KBM-7 (cell line): Measurements from ENCODE around the gene MADCAM1.
"Not testable (repeated sequence)": the region's sequence is repeated elsewhere in the genome, so short reads cannot be mapped to it uniquely, and the experiment has no call there.

ENCODE experiments used
- DNase-seq: peaks from one replicate; pipeline ENCODE4 v3.0.0-alpha.2; 2015
- in situ Hi-C: fragments of 300-500 bp; cut with MboI; formaldehyde crosslinking; loops from 2 replicates; pipeline ENCODE4 v1.14.3; 2020; ENCODE audit warnings: low sequenced_read_pairs, low pct_unique_long_range_greater_than_20kb, mixed read lengths

The MADCAM1 gene

GRCh38 chr19:463483-464207 lies 32.6 kb upstream of the MADCAM1 start:
- in situ Hi-C loops = no loop called here
- DNase-seq = no peak

GRCh38 chr19:464208-464545 lies 32.1 kb upstream of the MADCAM1 start:
- in situ Hi-C loops = no loop called here
- DNase-seq = no peak

GRCh38 chr19:465056-465816 lies 31.1 kb upstream of the MADCAM1 start:
- DNase-seq = no peak
- in situ Hi-C loops = no loop called here

GRCh38 chr19:467554-467953 lies 28.7 kb upstream of the MADCAM1 start:
- DNase-seq = no peak
- in situ Hi-C loops = no loop called here

GRCh38 chr19:468587-469256 lies 27.6 kb upstream of the MADCAM1 start:
- in situ Hi-C loops = no loop called here
- DNase-seq = no peak

- in situ Hi-C loops = no loop called here
- no peak for DNase-seq
Measured at GRCh38 chr19:469833-470232, 26.5 kb upstream of the MADCAM1 start.

- no peak for DNase-seq
- in situ Hi-C loops = no loop called here
Measured at GRCh38 chr19:470701-471100, 25.6 kb upstream of the MADCAM1 start.

- in situ Hi-C loops = no loop called here
- no peak for DNase-seq
Measured at GRCh38 chr19:472005-472858, 24.1 kb upstream of the MADCAM1 start.

GRCh38 chr19:474126-475078 lies 21.9 kb upstream of the MADCAM1 start:
- in situ Hi-C loops = no loop called here
- no peak for DNase-seq

- DNase-seq = no peak
- in situ Hi-C loops = no loop called here
Measured at GRCh38 chr19:475360-475759, 20.9 kb upstream of the MADCAM1 start.

- DNase-seq = no peak
- in situ Hi-C loops = no loop called here
Measured at GRCh38 chr19:478236-478903, 17.9 kb upstream of the MADCAM1 start.

- in situ Hi-C loops = no loop called here
- DNase-seq = no peak
Measured at GRCh38 chr19:478976-479375, 17.3 kb upstream of the MADCAM1 start.

- peak; percentile 84 for DNase-seq
- in situ Hi-C loops = no loop called here
Measured at GRCh38 chr19:480016-480855, 16.1 kb upstream of the MADCAM1 start.

GRCh38 chr19:481100-481499 lies 15.2 kb upstream of the MADCAM1 start:
- in situ Hi-C loops, DNase-seq: not testable (repeated sequence)

GRCh38 chr19:482186-483041 lies 13.9 kb upstream of the MADCAM1 start:
- DNase-seq = no peak
- in situ Hi-C loops = no loop called here

- no peak for DNase-seq
- in situ Hi-C loops = no loop called here
Measured at GRCh38 chr19:483332-484072, 12.8 kb upstream of the MADCAM1 start.
